H1 (cell line): Measurements from ENCODE around the gene STX17.

Source experiments
- ATF2 ChIP-seq: IDR thresholded peaks from 2 replicates; pipeline ENCODE4 v1.6.1; 2012; ENCODE audit warnings: low read length, inconsistent platforms
- BRCA1 ChIP-seq: IDR thresholded peaks from 2 replicates; pipeline ENCODE4 v1.6.1; 2012; ENCODE audit warnings: low read depth, low read length, improper control_type of control experiment
- CBX5 ChIP-seq: fragments of 300-800, 300-1000 bp; sonication (generic); IDR thresholded peaks from 2 replicates; pipeline ENCODE4 v1.7.1; 2016; ENCODE audit warnings: antibody characterized with exemption, low read length, low read depth
- CEBPB ChIP-seq: IDR thresholded peaks from 2 replicates; pipeline ENCODE4 v1.6.1; 2012; ENCODE audit warnings: low read depth, low read length
- GTF2F1 ChIP-seq: IDR thresholded peaks from 2 replicates; pipeline ENCODE4 v1.6.1; 2012; ENCODE audit warnings: low read depth, low read length, improper control_type of control experiment, borderline replicate concordance
- NANOG ChIP-seq: IDR thresholded peaks from 2 replicates; pipeline ENCODE4 v1.6.1; 2011; ENCODE audit warnings: low read length, low read depth, mild to moderate bottlenecking, inconsistent platforms; ENCODE audit not compliant: insufficient read depth, poor library complexity, severe bottlenecking
- POLR2A ChIP-seq, 2 experiments: IDR thresholded peaks; 1 replicate in 1 of 2; 2 replicates in 1 of 2; pipeline ENCODE4 v1.6.1; 2011; ENCODE audit warnings: low read depth in 2 of 2, low read length in 2 of 2, mild to moderate bottlenecking in 2 of 2; ENCODE audit errors: control extremely low read depth in 1 of 2
- RAD21 ChIP-seq, 2 experiments: IDR thresholded peaks in 1 of 2; conservative IDR thresholded peaks in 1 of 2; 2 replicates each; pipeline ENCODE4 v1.6.1; 2011; ENCODE audit warnings: low read depth in 2 of 2, low read length in 2 of 2, improper control_type of control experiment in 1 of 2, inconsistent platforms in 1 of 2, mild to moderate bottlenecking in 1 of 2, moderate library complexity in 1 of 2
- SP4 ChIP-seq: IDR thresholded peaks from 2 replicates; pipeline ENCODE4 v1.6.1; 2012; ENCODE audit warnings: low read length, inconsistent platforms
- SUZ12 ChIP-seq: fragments of 200-600 bp; sonication (generic); IDR thresholded peaks from 2 replicates; pipeline ENCODE4 v1.6.1; 2012; ENCODE audit warnings: mild to moderate bottlenecking, inconsistent platforms, low read length, moderate library complexity, mixed read lengths
- TAF1 ChIP-seq: IDR thresholded peaks from 2 replicates; pipeline ENCODE4 v1.6.1; 2011; ENCODE audit warnings: mild to moderate bottlenecking, low read depth, low read length
- TCF12 ChIP-seq: IDR thresholded peaks from 2 replicates; pipeline ENCODE4 v1.6.1; 2011; ENCODE audit warnings: low read depth, mild to moderate bottlenecking, low read length
- TF ChIP-seq, protein P1 (sequence below), 3 experiments: IDR thresholded peaks; 1 replicate in 2 of 3; 2 replicates in 1 of 3; pipeline versions ENCODE4 v1.5.1 to v1.6.1; 2011; ENCODE audit warnings: low read length in 3 of 3, mild to moderate bottlenecking in 3 of 3, inconsistent platforms in 2 of 3, low read depth in 1 of 3, moderate library complexity in 1 of 3; ENCODE audit not compliant: insufficient read depth in 1 of 3; ENCODE audit errors: control extremely low read depth in 1 of 3

DNA sequence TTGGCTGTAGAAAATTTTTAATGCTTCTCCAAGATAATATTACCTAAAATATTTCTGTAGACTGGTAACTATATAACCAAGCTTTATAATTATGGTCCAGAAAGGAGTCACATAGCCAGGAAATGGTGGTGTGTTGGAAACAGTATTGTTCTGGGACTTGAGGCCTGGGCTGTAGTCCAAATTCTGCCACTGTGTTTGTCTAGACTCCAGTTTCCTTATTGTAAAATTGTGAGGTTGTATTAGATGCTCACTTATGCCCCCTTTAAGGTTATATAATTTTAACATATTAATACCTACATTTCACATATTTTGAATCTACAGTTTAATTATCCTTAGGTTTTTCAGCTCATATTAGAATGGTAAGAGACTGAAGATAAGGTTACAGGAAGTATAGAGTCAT lies 42.4 kb downstream of the STX17 start:
- TF ChIP-seq SP4 (no peak), CBX5 (no peak), CEBPB (no peak), GTF2F1 (no peak), POLR2A (IDR thresholded peaks at IDR 0.05; ENCODE audit: control extremely low read depth in 1 of 2, low read depth in 2 of 2, low read length in 2 of 2) (no peak), TAF1 (no peak), NANOG (no peak), SUZ12 (no peak), TCF12 (no peak), RAD21 (IDR thresholded peaks at IDR 0.05 in 1 of 2, conservative IDR thresholded peaks at IDR 0.05 in 1 of 2; ENCODE audit: low read depth in 2 of 2, low read length in 2 of 2) (no peak), BRCA1 (no peak), ATF2 (no peak)
- TF ChIP-seq, protein P1, sequence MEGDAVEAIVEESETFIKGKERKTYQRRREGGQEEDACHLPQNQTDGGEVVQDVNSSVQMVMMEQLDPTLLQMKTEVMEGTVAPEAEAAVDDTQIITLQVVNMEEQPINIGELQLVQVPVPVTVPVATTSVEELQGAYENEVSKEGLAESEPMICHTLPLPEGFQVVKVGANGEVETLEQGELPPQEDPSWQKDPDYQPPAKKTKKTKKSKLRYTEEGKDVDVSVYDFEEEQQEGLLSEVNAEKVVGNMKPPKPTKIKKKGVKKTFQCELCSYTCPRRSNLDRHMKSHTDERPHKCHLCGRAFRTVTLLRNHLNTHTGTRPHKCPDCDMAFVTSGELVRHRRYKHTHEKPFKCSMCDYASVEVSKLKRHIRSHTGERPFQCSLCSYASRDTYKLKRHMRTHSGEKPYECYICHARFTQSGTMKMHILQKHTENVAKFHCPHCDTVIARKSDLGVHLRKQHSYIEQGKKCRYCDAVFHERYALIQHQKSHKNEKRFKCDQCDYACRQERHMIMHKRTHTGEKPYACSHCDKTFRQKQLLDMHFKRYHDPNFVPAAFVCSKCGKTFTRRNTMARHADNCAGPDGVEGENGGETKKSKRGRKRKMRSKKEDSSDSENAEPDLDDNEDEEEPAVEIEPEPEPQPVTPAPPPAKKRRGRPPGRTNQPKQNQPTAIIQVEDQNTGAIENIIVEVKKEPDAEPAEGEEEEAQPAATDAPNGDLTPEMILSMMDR (IDR thresholded peaks at IDR 0.05; ENCODE audit: control extremely low read depth in 1 of 3, insufficient read depth in 1 of 3, low read depth in 1 of 3, low read length in 3 of 3): no peak
